ENCODE measurements around the gene SLC35G3. TPM values are rescaled to one million over a fixed set of nuclear protein-coding genes. Genes with fewer than 3 reads are reported as not detected.
A peak's percentile ranks its signal among the peaks of the same experiment; 100 is the strongest.

The SLC35G3 gene
- total RNA-seq, 1 donor from 2014 or later = 0.16 TPM

- Mint-ChIP-seq H3K27me3 (peaks cover 2% of the 10 kb centered on the region), H3K27ac (peak overlapping the region; percentile 35), H3K36me3 (ENCODE audit: low read depth) (peaks cover 7% of the 10 kb centered on the region), H3K4me3 (peak overlapping the region; percentile 97), H3K4me1 (peaks cover 29% of the 10 kb centered on the region), H3K9me3 (no peaks in the 10 kb centered on the region)
- TF ChIP-seq CTCF (IDR thresholded peaks at IDR 0.05) = no peak
- CTCF ChIA-PET = no interaction called here
- ATAC-seq (ENCODE audit: low read depth) = no peak
- no peak for DNase-seq
- POLR2A ChIA-PET = interaction anchor here (0.5 kb wide), 1 partner anchor 197 kb away, joined by 5 read pairs; no protein-coding TSS in a partner anchor
- intact Hi-C loops (cut with micrococcal nuclease) = loop anchor here (5.0 kb wide), 5 partner anchors 179 to 1706 kb away; partner anchors contain the start of genes AATF, C17orf50, LIG3 and RFFL
Measured at GRCh38 chr17:35241520-35241919, 47.3 kb upstream of the SLC35G3 start.

- Mint-ChIP-seq H3K27ac (no peak overlapping the region), H3K27me3 (peaks cover 8% of the 10 kb centered on the region), H3K4me3 (no peak overlapping the region), H3K4me1 (peaks cover 30% of the 10 kb centered on the region), H3K36me3 (ENCODE audit: low read depth) (peaks cover 7% of the 10 kb centered on the region), H3K9me3 (no peaks in the 10 kb centered on the region)
- no peak for DNase-seq
- CTCF ChIA-PET = no interaction called here
- TF ChIP-seq CTCF (IDR thresholded peaks at IDR 0.05) = no peak
- ATAC-seq (ENCODE audit: low read depth) = no peak
- intact Hi-C loops (cut with micrococcal nuclease) = loop anchor here (5.0 kb wide), 5 partner anchors 179 to 1706 kb away; partner anchors contain the start of genes AATF, C17orf50, LIG3 and RFFL
- POLR2A ChIA-PET = no interaction called here
Measured at GRCh38 chr17:35240861-35241260, 46.7 kb upstream of the SLC35G3 start.

GRCh38 chr17:35239823-35240222, 45.6 kb upstream of the SLC35G3 start:
- no peak overlapping the region for H3K4me3 Mint-ChIP-seq
- H3K36me3 Mint-ChIP-seq (ENCODE audit: low read depth) = peaks cover 7% of the 10 kb centered on the region
- no peak for DNase-seq
- H3K27me3 Mint-ChIP-seq = peaks cover 18% of the 10 kb centered on the region
- intact Hi-C loops (cut with micrococcal nuclease) = loop anchor here (5.0 kb wide), 5 partner anchors 178 to 1707 kb away; partner anchors contain the start of genes AATF, C17orf50, LIG3 and RFFL
- ATAC-seq (ENCODE audit: low read depth) = no peak
- H3K4me1 Mint-ChIP-seq = peaks cover 28% of the 10 kb centered on the region
- ChIA-PET CTCF (interaction anchor here (1.1 kb wide), 1 partner anchor 73 kb away, joined by 3 read pairs; no protein-coding TSS in a partner anchor), POLR2A (no interaction called here)
- no peaks in the 10 kb centered on the region for H3K9me3 Mint-ChIP-seq
- no peak for TF ChIP-seq CTCF (IDR thresholded peaks at IDR 0.05)
- H3K27ac Mint-ChIP-seq = no peak overlapping the region

GRCh38 chr17:35238821-35239220, 44.6 kb upstream of the SLC35G3 start:
- Mint-ChIP-seq H3K4me3 (no peak overlapping the region), H3K9me3 (no peaks in the 10 kb centered on the region), H3K4me1 (peaks cover 18% of the 10 kb centered on the region), H3K27ac (no peak overlapping the region), H3K27me3 (peaks cover 24% of the 10 kb centered on the region), H3K36me3 (ENCODE audit: low read depth) (peaks cover 7% of the 10 kb centered on the region)
- no peak for DNase-seq
- no peak for TF ChIP-seq CTCF (IDR thresholded peaks at IDR 0.05)
- ChIA-PET POLR2A (no interaction called here), CTCF (no interaction called here)
- intact Hi-C loops (cut with micrococcal nuclease) = no loop called here
- no peak for ATAC-seq (ENCODE audit: low read depth)

DNA sequence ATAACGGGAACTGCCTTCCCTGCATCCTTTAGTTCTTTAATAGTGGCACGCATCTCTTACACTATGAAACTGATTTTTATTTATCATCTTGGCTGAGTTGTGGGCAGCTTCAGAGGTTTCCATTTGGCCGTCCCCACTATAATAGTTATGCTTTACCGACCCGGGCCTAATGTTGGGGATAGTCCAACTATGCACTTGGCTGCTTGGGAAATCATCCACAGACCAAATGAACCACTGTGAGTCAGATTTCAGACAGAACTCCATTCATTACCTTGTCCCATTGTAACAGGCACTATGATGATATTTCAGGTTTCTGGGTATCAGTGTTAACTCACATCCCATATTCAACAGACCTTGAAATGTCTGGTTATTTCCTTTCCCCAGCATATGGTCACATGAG, 42.6 kb upstream of the SLC35G3 start:
- ATAC-seq (ENCODE audit: low read depth) (no peak), DNase-seq (no peak)
- Mint-ChIP-seq H3K4me3 (no peak overlapping the region), H3K27ac (no peak overlapping the region), H3K27me3 (peaks cover 24% of the 10 kb centered on the region), H3K36me3 (ENCODE audit: low read depth) (no peaks in the 10 kb centered on the region), H3K9me3 (no peaks in the 10 kb centered on the region), H3K4me1 (peaks cover 10% of the 10 kb centered on the region)
- CTCF ChIA-PET = no interaction called here
- intact Hi-C loops (cut with micrococcal nuclease) = no loop called here
- no peak for TF ChIP-seq CTCF (IDR thresholded peaks at IDR 0.05)
- POLR2A ChIA-PET = no interaction called here

All from activated B cell treated with CpG ODN at 0.5 μM for 24 hours (primary cell).